GM10248 (cell line): Measurements from ENCODE around the gene TACC2.

ENCODE experiments used
- CTCF ChIA-PET: fragments of 300-600 bp; sonication (Branson Sonifier 250); formaldehyde crosslinking; extraction: SDS; loops from one replicate; lab custom pipeline; 2021; ENCODE audit warnings: antibody characterized with exemption; lab: Yijun Ruan, JAX
- POLR2A ChIA-PET: fragments of 350-650 bp; sonication (Branson Sonifier 250); formaldehyde crosslinking; extraction: SDS; loops from one replicate; lab custom pipeline; 2020; ENCODE audit warnings: antibody characterized with exemption; lab: Yijun Ruan, JAX
- DNase-seq: peaks from one replicate; pipeline ENCODE4 v3.0.0; 2012; ENCODE audit errors: extremely low spot score
- TF ChIP-seq, protein P1 (sequence below): IDR thresholded peaks from 2 replicates; pipeline ENCODE4 v1.5.1; 2012; ENCODE audit warnings: mild to moderate bottlenecking, low read depth; ENCODE audit errors: extremely low read depth, missing control alignments, control extremely low read depth

TACC2 gene

DNA sequence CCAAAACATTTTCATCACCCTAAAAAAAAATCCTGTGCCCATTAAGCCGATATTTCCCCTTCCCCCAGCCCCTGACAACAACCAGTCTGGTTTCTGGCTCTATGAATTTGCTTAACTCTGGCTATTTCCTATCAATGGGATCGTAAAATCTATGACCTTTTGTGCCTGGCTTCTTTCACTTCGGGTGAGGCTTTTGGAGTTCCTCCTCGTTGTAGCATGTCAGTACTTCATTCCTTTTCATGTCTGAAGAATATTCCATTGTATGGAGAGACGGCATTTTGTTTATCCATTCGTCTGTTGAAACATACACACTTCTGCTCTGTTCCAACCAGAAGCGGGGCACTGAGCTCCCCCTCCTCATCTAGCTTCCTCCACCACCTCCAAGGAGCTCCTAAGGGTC lies 29.5 kb downstream of the TACC2 start:
- TF ChIP-seq, protein P1, sequence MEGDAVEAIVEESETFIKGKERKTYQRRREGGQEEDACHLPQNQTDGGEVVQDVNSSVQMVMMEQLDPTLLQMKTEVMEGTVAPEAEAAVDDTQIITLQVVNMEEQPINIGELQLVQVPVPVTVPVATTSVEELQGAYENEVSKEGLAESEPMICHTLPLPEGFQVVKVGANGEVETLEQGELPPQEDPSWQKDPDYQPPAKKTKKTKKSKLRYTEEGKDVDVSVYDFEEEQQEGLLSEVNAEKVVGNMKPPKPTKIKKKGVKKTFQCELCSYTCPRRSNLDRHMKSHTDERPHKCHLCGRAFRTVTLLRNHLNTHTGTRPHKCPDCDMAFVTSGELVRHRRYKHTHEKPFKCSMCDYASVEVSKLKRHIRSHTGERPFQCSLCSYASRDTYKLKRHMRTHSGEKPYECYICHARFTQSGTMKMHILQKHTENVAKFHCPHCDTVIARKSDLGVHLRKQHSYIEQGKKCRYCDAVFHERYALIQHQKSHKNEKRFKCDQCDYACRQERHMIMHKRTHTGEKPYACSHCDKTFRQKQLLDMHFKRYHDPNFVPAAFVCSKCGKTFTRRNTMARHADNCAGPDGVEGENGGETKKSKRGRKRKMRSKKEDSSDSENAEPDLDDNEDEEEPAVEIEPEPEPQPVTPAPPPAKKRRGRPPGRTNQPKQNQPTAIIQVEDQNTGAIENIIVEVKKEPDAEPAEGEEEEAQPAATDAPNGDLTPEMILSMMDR: no peak
- no peak for DNase-seq
- CTCF ChIA-PET: no interaction called here
- POLR2A ChIA-PET: no interaction called here

GRCh38 chr10:122018951-122019413 lies 30.0 kb downstream of the TACC2 start:
- ChIA-PET POLR2A (no interaction called here), CTCF (no interaction called here)
- TF ChIP-seq, protein P1: no peak
- no peak for DNase-seq

- ChIA-PET POLR2A (no interaction called here), CTCF (no interaction called here)
- TF ChIP-seq, protein P1: no peak
- no peak for DNase-seq
Measured at GRCh38 chr10:122019414-122019975, 30.5 kb downstream of the TACC2 start.

DNA sequence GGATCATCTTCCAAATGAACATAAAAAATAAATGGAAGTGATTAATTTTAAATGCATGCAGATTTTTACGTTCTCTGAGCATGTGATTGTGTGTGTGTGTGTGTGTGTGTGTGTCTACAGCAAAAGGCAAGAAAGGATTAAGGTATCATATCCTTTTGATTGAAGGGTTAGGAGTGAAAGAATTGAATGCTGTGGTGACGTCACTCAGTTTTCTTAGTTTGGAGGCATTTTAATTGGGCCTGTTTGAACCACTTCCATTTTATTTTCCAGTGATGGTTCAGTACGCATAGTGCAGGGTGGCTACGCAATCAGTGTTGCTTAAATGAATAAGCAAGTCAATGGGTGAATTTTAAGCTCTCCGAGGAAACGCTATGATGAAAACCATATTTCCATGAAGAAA lies 31.3 kb downstream of the TACC2 start:
- POLR2A ChIA-PET: no interaction called here

DNA sequence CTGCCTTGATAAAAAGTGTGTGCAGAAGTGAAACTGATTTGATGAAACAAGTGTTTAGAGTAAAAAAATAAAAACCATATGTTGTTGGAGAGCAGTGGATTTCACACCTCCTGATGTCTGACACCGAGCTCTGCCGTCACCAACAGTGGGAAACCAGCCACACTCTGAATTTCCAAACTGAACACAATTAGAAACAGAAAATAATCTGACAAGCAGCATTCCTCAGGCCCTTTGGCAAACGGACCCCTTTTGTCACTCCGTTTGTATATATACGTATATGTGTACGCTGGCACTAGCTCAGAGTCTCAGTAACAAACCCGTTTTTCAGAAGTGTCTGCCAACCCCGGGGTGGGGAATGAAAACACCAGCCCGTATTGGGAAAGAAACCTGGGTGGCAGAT lies 32.4 kb downstream of the TACC2 start:
- TF ChIP-seq, protein P1: no peak
- POLR2A ChIA-PET: no interaction called here
- CTCF ChIA-PET: no interaction called here
- no peak for DNase-seq

More for the DNA sequence above, 31.3 kb downstream of the TACC2 start:
- TF ChIP-seq, protein P1: no peak
- DNase-seq: no peak
- CTCF ChIA-PET: interaction anchor here (1.1 kb wide), 1 partner anchor 10 kb away, joined by 3 read pairs; no protein-coding TSS in a partner anchor

DNA sequence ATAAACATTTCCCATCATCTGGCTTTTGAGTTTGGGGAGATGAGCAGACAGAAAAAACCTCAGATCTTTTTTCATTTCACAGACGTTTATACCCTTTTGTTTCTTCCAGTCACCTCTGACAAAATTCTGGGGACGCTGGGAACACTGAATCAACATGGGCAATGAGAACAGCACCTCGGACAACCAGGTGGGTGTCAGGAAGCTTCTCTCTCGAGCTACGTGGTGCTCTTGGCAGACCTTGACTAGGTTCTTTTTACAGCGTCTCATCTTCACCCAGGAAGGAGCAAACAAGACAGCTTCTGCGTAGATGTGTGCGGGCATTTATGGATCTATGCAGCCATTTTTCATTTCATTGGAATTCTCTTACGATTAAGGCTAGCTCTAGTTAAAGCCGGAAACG lies 32.9 kb downstream of the TACC2 start:
- DNase-seq: no peak
- ChIA-PET CTCF (no interaction called here), POLR2A (no interaction called here)
- TF ChIP-seq, protein P1: no peak
